ENCODE results near the gene PDX1.

- no peak for TF ChIP-seq ARNTL (CRISPR knock-in tag; IDR thresholded peaks at IDR 0.05; ENCODE audit: borderline replicate concordance, low read depth)
- TF ChIP-seq TOX (CRISPR knock-in tag; IDR thresholded peaks at IDR 0.05; ENCODE audit: borderline replicate concordance) = no peak
- TF ChIP-seq PATZ1 (CRISPR knock-in tag; IDR thresholded peaks at IDR 0.05; ENCODE audit: borderline replicate concordance) = no peak
- no peak for TF ChIP-seq CREB5 (CRISPR knock-in tag; IDR thresholded peaks at IDR 0.05; ENCODE audit: low read depth)
- TF ChIP-seq CSRNP3 (CRISPR knock-in tag; IDR thresholded peaks at IDR 0.05) = no peak
- no peak for TF ChIP-seq ZNF8 (CRISPR knock-in tag; IDR thresholded peaks at IDR 0.05)
- TF ChIP-seq ZFP3 (CRISPR knock-in tag; IDR thresholded peaks at IDR 0.05) = no peak
- no peak for TF ChIP-seq ZFP30 (CRISPR knock-in tag; IDR thresholded peaks at IDR 0.05)
- TF ChIP-seq ESRRG (CRISPR knock-in tag; IDR thresholded peaks at IDR 0.05) = no peak
- no peak for TF ChIP-seq GLIS3 (CRISPR knock-in tag; IDR thresholded peaks at IDR 0.05)
- no peak for TF ChIP-seq SNAI2 (CRISPR knock-in tag; IDR thresholded peaks at IDR 0.05)
Observed at GRCh38 chr13:27878274-27878673, 41.5 kb upstream of the PDX1 start.

All from SK-N-SH treated with all-trans-retinoic acid at 6 μM for 48 hours (cell line).